HEK293 (cell line): ENCODE results near the gene HLA-DOB.

Experiments used
- OVOL3 ChIP-seq: fragments of 450-650 bp; formaldehyde crosslinking; IDR thresholded peaks from 2 replicates; pipeline ENCODE4 v1.5.1; 2016; ENCODE audit warnings: missing biosample characterization, missing genetic modification characterization
- ZBTB17 ChIP-seq: fragments of 450-650 bp; formaldehyde crosslinking; IDR thresholded peaks from 2 replicates; pipeline ENCODE4 v1.5.1; 2016; ENCODE audit warnings: missing biosample characterization, missing genetic modification characterization
- ZNF10 ChIP-seq: fragments of 450-650 bp; formaldehyde crosslinking; IDR thresholded peaks from 2 replicates; pipeline ENCODE4 v1.5.1; 2017; ENCODE audit warnings: missing biosample characterization, missing genetic modification characterization
- ZNF140 ChIP-seq: fragments of 450-650 bp; formaldehyde crosslinking; IDR thresholded peaks from 2 replicates; pipeline ENCODE4 v1.5.1; 2016; ENCODE audit warnings: missing biosample characterization, missing genetic modification characterization
- ZNF48 ChIP-seq: fragments of 450-650 bp; formaldehyde crosslinking; IDR thresholded peaks from 2 replicates; pipeline ENCODE4 v1.5.1; 2016; ENCODE audit warnings: missing biosample characterization, missing genetic modification characterization
- ZNF530 ChIP-seq: fragments of 450-650 bp; formaldehyde crosslinking; IDR thresholded peaks from 2 replicates; pipeline ENCODE4 v1.5.1; 2016; ENCODE audit warnings: low read depth, missing biosample characterization, missing genetic modification characterization
- ZNF624 ChIP-seq: fragments of 450-650 bp; formaldehyde crosslinking; IDR thresholded peaks from 2 replicates; pipeline ENCODE4 v1.5.1; 2017; ENCODE audit warnings: missing biosample characterization, missing genetic modification characterization
- ZNF830 ChIP-seq: fragments of 450-650 bp; IDR thresholded peaks from 2 replicates; pipeline ENCODE4 v1.5.0; 2018; ENCODE audit warnings: missing biosample characterization, missing genetic modification characterization, low read depth, mild to moderate bottlenecking, moderate library complexity
- TF ChIP-seq, protein P1 (sequence below): fragments of 450-650 bp; formaldehyde crosslinking; IDR thresholded peaks from 2 replicates; pipeline ENCODE4 v1.5.1; 2016; ENCODE audit warnings: missing biosample characterization, missing genetic modification characterization
- TF ChIP-seq, protein P2 (sequence below): fragments of 450-650 bp; formaldehyde crosslinking; IDR thresholded peaks from 2 replicates; pipeline ENCODE4 v1.5.1; 2016; ENCODE audit warnings: missing biosample characterization, missing genetic modification characterization

DNA sequence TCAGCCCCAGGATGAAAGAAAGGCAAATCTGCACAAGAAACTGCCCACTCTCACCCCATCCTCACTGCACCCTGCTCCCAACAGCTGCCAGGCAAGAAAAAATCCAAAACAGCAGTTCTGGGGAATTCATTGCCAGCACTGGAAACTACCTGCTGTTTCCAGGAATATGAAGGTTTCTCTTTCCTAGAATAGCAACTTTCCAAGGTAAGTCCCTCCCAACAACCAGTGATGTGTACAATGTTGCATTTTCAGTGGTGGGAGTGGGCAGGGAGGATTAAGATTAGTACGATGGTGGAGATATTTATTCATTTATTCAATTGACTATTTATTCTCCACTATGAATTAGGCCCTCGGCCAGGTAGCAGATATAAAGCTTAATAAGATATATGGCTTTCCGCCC lies 10.2 kb upstream of the HLA-DOB start:
- TF ChIP-seq, protein P1, sequence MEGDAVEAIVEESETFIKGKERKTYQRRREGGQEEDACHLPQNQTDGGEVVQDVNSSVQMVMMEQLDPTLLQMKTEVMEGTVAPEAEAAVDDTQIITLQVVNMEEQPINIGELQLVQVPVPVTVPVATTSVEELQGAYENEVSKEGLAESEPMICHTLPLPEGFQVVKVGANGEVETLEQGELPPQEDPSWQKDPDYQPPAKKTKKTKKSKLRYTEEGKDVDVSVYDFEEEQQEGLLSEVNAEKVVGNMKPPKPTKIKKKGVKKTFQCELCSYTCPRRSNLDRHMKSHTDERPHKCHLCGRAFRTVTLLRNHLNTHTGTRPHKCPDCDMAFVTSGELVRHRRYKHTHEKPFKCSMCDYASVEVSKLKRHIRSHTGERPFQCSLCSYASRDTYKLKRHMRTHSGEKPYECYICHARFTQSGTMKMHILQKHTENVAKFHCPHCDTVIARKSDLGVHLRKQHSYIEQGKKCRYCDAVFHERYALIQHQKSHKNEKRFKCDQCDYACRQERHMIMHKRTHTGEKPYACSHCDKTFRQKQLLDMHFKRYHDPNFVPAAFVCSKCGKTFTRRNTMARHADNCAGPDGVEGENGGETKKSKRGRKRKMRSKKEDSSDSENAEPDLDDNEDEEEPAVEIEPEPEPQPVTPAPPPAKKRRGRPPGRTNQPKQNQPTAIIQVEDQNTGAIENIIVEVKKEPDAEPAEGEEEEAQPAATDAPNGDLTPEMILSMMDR (tag by site-specific recombination) = no peak
- TF ChIP-seq ZNF10 (tag by site-specific recombination) = no peak
- no peak for TF ChIP-seq ZNF140 (tag by site-specific recombination)
- TF ChIP-seq ZBTB17 (tag by site-specific recombination) = no peak
- TF ChIP-seq ZNF830 = no peak
- TF ChIP-seq ZNF48 (tag by site-specific recombination) = no peak
- TF ChIP-seq, protein P2, sequence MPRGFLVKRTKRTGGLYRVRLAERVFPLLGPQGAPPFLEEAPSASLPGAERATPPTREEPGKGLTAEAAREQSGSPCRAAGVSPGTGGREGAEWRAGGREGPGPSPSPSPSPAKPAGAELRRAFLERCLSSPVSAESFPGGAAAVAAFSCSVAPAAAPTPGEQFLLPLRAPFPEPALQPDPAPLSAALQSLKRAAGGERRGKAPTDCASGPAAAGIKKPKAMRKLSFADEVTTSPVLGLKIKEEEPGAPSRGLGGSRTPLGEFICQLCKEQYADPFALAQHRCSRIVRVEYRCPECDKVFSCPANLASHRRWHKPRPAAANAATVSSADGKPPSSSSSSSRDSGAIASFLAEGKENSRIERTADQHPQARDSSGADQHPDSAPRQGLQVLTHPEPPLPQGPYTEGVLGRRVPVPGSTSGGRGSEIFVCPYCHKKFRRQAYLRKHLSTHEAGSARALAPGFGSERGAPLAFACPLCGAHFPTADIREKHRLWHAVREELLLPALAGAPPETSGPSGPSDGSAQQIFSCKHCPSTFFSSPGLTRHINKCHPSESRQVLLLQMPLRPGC (tag by site-specific recombination) = no peak
- no peak for TF ChIP-seq ZNF624 (tag by site-specific recombination)
- no peak for TF ChIP-seq OVOL3 (tag by site-specific recombination)
- no peak for TF ChIP-seq ZNF530 (tag by site-specific recombination)
